CD4-positive, alpha-beta T cell (primary cell): ENCODE data around the gene FOXD2. TPM values are rescaled to one million over a fixed set of nuclear protein-coding genes. Genes with fewer than 3 reads are reported as not detected.

Experiments
- ATAC-seq: fragments of 200-7000 bp; cut with Tn5 transposase; one replicate; pipeline ENCODE4 v1.10.0; 2022; ENCODE audit warnings: mild to moderate bottlenecking; ENCODE audit not compliant: poor library complexity
- CTCF ChIA-PET: fragments of 350-600 bp; sonication (Branson Sonifier 250); formaldehyde crosslinking; loops from one replicate; lab custom pipeline; 2021; ENCODE audit warnings: antibody characterized with exemption, inconsistent platforms; lab: Charles Lee
- POLR2A ChIA-PET: fragments of 350-600 bp; sonication (Branson Sonifier 250); formaldehyde crosslinking; loops from one replicate; lab custom pipeline; 2021; ENCODE audit warnings: antibody characterized with exemption, inconsistent platforms; lab: Charles Lee
- DNase-seq, 14 experiments: peaks; one replicate each; pipeline ENCODE4 v3.0.0-alpha.2; 2013 to 2020; ENCODE audit warnings: mixed read lengths in 2 of 14
- H3K27ac ChIP-seq, 2 donors: one replicate each; pipeline versions ENCODE4 v1.5.1 to v1.7.0; 2013; ENCODE audit warnings: low read length in 2 of 2, low read depth in 1 of 2, mild to moderate bottlenecking in 1 of 2
- H3K27me3 ChIP-seq, 2 experiments: 1 replicate in 1 of 2; 2 replicates in 1 of 2; pipeline versions ENCODE4 v1.6.1 to v1.7.0; 2013; ENCODE audit warnings: low read length in 2 of 2, control low read depth in 1 of 2, mild to moderate bottlenecking in 1 of 2, moderate library complexity in 1 of 2; ENCODE audit not compliant: insufficient read depth in 2 of 2, control insufficient read depth in 1 of 2
- H3K36me3 ChIP-seq: one replicate; pipeline ENCODE4 v1.6.1; 2013; ENCODE audit warnings: low read length, control low read depth; ENCODE audit not compliant: insufficient read depth
- H3K4me1 ChIP-seq: one replicate; pipeline ENCODE4 v1.6.1; 2013; ENCODE audit warnings: low read length, control low read depth; ENCODE audit not compliant: insufficient read depth
- H3K4me3 ChIP-seq: one replicate; pipeline ENCODE4 v1.5.1; 2013; ENCODE audit warnings: mild to moderate bottlenecking, low read length, moderate library complexity
- H3K9me3 ChIP-seq, 2 experiments: 1 replicate in 1 of 2; 2 replicates in 1 of 2; pipeline versions ENCODE4 v1.6.1 to v1.7.0; 2013; ENCODE audit warnings: low read length in 2 of 2, mild to moderate bottlenecking in 2 of 2, control low read depth in 1 of 2, moderate library complexity in 1 of 2; ENCODE audit not compliant: control insufficient read depth in 1 of 2, insufficient read depth in 1 of 2
- H3K27ac Mint-ChIP-seq: one replicate; pipeline ENCODE4 v1.8.0; 2020; ENCODE audit warnings: mixed read lengths
- H3K27me3 Mint-ChIP-seq: one replicate; pipeline ENCODE4 v1.8.0; 2021; ENCODE audit warnings: mixed read lengths
- H3K36me3 Mint-ChIP-seq: one replicate; pipeline ENCODE4 v1.8.0; 2021; ENCODE audit warnings: low read depth, mixed read lengths
- H3K4me1 Mint-ChIP-seq: one replicate; pipeline ENCODE4 v1.8.0; 2021; ENCODE audit warnings: low read depth, mixed read lengths
- H3K4me3 Mint-ChIP-seq: one replicate; pipeline ENCODE4 v1.8.0; 2020; ENCODE audit warnings: mild to moderate bottlenecking, mixed read lengths
- H3K9me3 Mint-ChIP-seq: one replicate; pipeline ENCODE4 v1.8.0; 2020; ENCODE audit warnings: mixed read lengths
- intact Hi-C, 2 experiments: fragments of 100-400 bp; cut with DNase I in 1 of 2; cut with micrococcal nuclease in 1 of 2; formaldehyde crosslinking; loops; one replicate each; pipeline versions ENCODE4 v1.15.1 to v1.9.0; 2023 to 2025; cut with DNase I, micrococcal nuclease
- total RNA-seq, 174 experiments: library from RNA in 2 of 174; stranded (reverse) in 2 of 174; gene quantifications; one replicate each; pipeline ENCODE4 v1.2.3 and lab custom pipeline; 2021 to 2026
- TF ChIP-seq, protein P1 (sequence below): fragments of 200-600 bp; IDR thresholded peaks from one replicate; pipeline ENCODE4 v1.8.0; 2022; ENCODE audit warnings: antibody characterized with exemption, mild to moderate bottlenecking

The FOXD2 gene
- total RNA-seq, 2 experiments from 2014 or later, result 0.22 to 0.34 TPM

DNA sequence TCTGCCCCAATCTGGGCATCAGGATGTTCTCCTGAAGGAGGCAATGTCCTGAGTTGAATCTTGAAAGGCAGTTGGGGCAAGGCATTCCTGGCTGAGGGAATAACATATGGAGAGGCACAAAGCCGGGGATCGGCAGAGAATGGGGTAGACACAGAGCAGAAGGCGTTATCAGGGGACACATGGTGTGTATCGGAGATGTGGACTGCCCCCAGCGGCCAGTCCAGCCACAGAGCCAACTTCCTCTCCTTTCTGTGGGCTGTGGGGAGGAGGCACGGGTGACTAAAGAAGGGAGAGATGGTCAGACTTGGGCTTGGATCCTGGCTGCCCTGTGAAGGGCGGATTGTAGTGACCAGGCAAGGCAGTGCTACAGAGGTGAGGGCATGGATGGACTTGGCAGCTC is 32.1 kb downstream of the FOXD2 start:
- intact Hi-C loops, result no loop called here
- Mint-ChIP-seq H3K4me1 (no peaks in the 10 kb centered on the region), H3K27ac (no peak overlapping the region), H3K4me3 (no peak overlapping the region), H3K9me3 (no peaks in the 10 kb centered on the region), H3K36me3 (no peaks in the 10 kb centered on the region), H3K27me3 (peaks cover 50% of the 10 kb centered on the region)
- H3K36me3 ChIP-seq, result no peaks in the 10 kb centered on the region
- peaks cover 0 to 3% of the 10 kb centered on the region in 2 experiments for H3K9me3 ChIP-seq
- TF ChIP-seq, protein P1, sequence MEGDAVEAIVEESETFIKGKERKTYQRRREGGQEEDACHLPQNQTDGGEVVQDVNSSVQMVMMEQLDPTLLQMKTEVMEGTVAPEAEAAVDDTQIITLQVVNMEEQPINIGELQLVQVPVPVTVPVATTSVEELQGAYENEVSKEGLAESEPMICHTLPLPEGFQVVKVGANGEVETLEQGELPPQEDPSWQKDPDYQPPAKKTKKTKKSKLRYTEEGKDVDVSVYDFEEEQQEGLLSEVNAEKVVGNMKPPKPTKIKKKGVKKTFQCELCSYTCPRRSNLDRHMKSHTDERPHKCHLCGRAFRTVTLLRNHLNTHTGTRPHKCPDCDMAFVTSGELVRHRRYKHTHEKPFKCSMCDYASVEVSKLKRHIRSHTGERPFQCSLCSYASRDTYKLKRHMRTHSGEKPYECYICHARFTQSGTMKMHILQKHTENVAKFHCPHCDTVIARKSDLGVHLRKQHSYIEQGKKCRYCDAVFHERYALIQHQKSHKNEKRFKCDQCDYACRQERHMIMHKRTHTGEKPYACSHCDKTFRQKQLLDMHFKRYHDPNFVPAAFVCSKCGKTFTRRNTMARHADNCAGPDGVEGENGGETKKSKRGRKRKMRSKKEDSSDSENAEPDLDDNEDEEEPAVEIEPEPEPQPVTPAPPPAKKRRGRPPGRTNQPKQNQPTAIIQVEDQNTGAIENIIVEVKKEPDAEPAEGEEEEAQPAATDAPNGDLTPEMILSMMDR, result no peak
- H3K27ac ChIP-seq, result no peak overlapping the region
- CTCF ChIA-PET, result no interaction called here
- ATAC-seq (no peak), DNase-seq (no peak)
- no peak overlapping the region for H3K4me3 ChIP-seq
- POLR2A ChIA-PET, result no interaction called here
- H3K27me3 ChIP-seq, result peaks cover 17 to 34% of the 10 kb centered on the region in 2 experiments
- no peaks in the 10 kb centered on the region for H3K4me1 ChIP-seq

DNA sequence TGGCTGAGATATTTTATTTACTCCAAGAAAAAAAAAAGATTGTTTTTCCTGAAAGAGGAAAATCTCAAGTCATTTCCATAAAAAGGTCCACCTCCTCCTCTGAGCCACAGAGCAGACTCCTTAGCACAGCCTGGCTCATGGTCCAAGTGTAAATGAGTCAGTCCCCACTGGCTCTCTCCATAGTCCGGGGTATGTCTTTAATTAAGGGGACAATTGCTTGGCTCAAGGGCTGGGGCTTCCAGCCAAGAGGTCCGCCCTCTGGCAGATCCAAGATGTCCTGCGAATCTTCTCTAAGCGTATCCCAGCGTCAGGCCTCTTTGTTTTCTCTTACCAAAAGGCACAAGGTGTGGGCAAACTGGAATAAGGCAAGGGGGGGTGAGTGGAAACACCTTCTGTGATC is 33.3 kb downstream of the FOXD2 start:
- Mint-ChIP-seq H3K36me3 (no peaks in the 10 kb centered on the region), H3K27ac (no peak overlapping the region), H3K9me3 (no peaks in the 10 kb centered on the region), H3K27me3 (peaks cover 57% of the 10 kb centered on the region), H3K4me3 (no peak overlapping the region), H3K4me1 (no peaks in the 10 kb centered on the region)
- Histone ChIP-seq H3K4me3 (no peak overlapping the region), H3K27me3 (peaks cover 17 to 34% of the 10 kb centered on the region in 2 experiments), H3K27ac (no peak overlapping the region), H3K36me3 (no peaks in the 10 kb centered on the region), H3K9me3 (peaks cover 0 to 3% of the 10 kb centered on the region in 2 experiments), H3K4me1 (no peaks in the 10 kb centered on the region)
- ATAC-seq, result no peak
- POLR2A ChIA-PET, result no interaction called here
- DNase-seq, result no peak
- TF ChIP-seq, protein P1, result no peak
- intact Hi-C loops, result no loop called here
- CTCF ChIA-PET, result no interaction called here

DNA sequence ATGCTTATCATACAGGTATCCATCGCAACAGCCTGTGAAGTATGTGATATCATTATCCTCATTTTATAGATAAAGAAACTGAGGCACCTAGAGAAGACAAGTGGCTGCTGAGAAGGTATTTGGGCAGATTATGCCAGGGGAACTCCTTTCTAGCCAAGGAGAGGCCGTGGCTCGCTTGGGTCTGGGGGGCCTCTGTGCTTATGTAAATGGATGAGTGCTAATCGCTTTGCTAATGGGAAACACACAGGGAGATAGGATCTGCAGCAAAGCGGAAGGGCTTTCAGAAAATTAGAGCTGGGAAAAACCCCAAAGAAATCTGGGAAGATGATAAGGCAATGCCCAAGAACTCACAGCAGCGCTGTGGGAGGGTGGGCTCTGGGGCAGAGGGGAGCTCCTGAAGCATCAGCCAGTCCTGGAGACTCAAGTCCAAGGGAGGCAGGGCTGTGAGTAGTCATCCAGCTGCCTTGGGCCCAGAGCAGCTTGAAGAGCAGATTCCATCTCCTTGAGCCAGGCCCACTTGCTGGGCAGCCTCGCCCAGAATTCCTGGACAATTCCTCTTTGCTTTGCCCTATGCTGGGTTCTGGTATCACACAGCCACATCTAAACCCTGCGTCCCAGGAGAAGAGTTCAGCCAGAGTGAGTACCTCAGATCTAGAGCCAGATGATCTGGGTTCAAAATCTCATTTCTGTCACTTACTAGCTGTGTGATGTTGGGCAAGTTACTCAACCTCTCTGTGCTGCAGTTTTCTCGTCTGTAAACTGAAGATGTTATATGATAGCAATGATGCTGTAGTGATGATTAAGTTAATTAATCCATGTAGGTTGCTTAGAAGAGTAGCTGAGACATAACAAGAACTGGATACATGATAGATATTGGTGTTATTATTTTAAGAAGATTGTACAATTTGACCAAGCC is 36.7 kb downstream of the FOXD2 start:
- TF ChIP-seq, protein P1, result no peak
- Mint-ChIP-seq H3K9me3 (no peaks in the 10 kb centered on the region), H3K27ac (no peak overlapping the region), H3K36me3 (no peaks in the 10 kb centered on the region), H3K4me3 (no peak overlapping the region), H3K27me3 (peaks cover 53% of the 10 kb centered on the region), H3K4me1 (no peaks in the 10 kb centered on the region)
- ATAC-seq (no peak), DNase-seq (no peak)
- Histone ChIP-seq H3K36me3 (no peaks in the 10 kb centered on the region), H3K27me3 (peaks cover 11 to 21% of the 10 kb centered on the region in 2 experiments), H3K4me1 (no peaks in the 10 kb centered on the region), H3K9me3 (peaks cover 0 to 3% of the 10 kb centered on the region in 2 experiments), H3K4me3 (no peak overlapping the region), H3K27ac (no peak overlapping the region)
- ChIA-PET CTCF (no interaction called here), POLR2A (no interaction called here)
- intact Hi-C loops, result no loop called here
